ENCODE data around the gene DIMT1. TPM values are rescaled to one million over a fixed set of nuclear protein-coding genes. Genes with fewer than 3 reads are reported as not detected.
A peak's percentile ranks its signal among the peaks of the same experiment; 100 is the strongest.

DIMT1 gene
- total and polyA plus RNA-seq, 4 experiments from 2014 or later: 27.9 to 53.5 (median 40.3) TPM

GRCh38 chr5:62421414-62421813 is 17.7 kb upstream of the DIMT1 start:
- no peak for DNase-seq
- CTCF ChIA-PET (ENCODE audit: partially characterized antibody): no interaction called here
- Histone ChIP-seq H3K27ac (ENCODE audit: low read depth, low read length) (no peak overlapping the region), H3K36me3 (ENCODE audit: insufficient read depth, low read length) (no peaks in the 10 kb centered on the region), H3K27me3 (ENCODE audit: insufficient read depth, low read length) (no peaks in the 10 kb centered on the region), H3K9me3 (ENCODE audit: control insufficient read depth in 1 of 2, low read length in 2 of 2) (no peaks in the 10 kb centered on the region), H3K4me1 (ENCODE audit: insufficient read depth, low read length) (no peaks in the 10 kb centered on the region), H3K4me3 (ENCODE audit: low read length in 2 of 2) (no peak overlapping the region)
- H3K9me3 Mint-ChIP-seq: no peaks in the 10 kb centered on the region
- H3K4me1 Mint-ChIP-seq: peaks cover 0 to 23% (median 22%) of the 10 kb centered on the region in 4 donors
- H3K27ac Mint-ChIP-seq: no peak overlapping the region
- no peaks in the 10 kb centered on the region for H3K27me3 Mint-ChIP-seq
- POLR2A ChIA-PET (ENCODE audit: partially characterized antibody): interaction anchor here (0.8 kb wide), 1 partner anchor 9 kb away, joined by 3 read pairs; no protein-coding TSS in a partner anchor
- no peak overlapping the region for H3K4me3 Mint-ChIP-seq
- H3K36me3 Mint-ChIP-seq: peaks cover 9 to 14% of the 10 kb centered on the region in 2 donors
- intact Hi-C loops (cut with micrococcal nuclease): no loop called here

GRCh38 chr5:62419609-62420008 is 15.9 kb upstream of the DIMT1 start:
- intact Hi-C loops (cut with micrococcal nuclease): no loop called here

GRCh38 chr5:62418462-62419076 is 14.9 kb upstream of the DIMT1 start:
- ChIA-PET CTCF (ENCODE audit: partially characterized antibody) (interaction anchor here (1.4 kb wide), 1 partner anchor 24 kb away, joined by 4 read pairs; no protein-coding TSS in a partner anchor), POLR2A (ENCODE audit: partially characterized antibody) (no interaction called here)
- intact Hi-C loops (cut with micrococcal nuclease): no loop called here
- Histone ChIP-seq H3K36me3 (ENCODE audit: insufficient read depth, low read length) (no peaks in the 10 kb centered on the region), H3K4me1 (ENCODE audit: insufficient read depth, low read length) (peaks cover 7% of the 10 kb centered on the region), H3K27ac (ENCODE audit: low read depth, low read length) (no peak overlapping the region), H3K27me3 (ENCODE audit: insufficient read depth, low read length) (no peaks in the 10 kb centered on the region), H3K4me3 (ENCODE audit: low read length in 2 of 2) (no peak overlapping the region), H3K9me3 (ENCODE audit: control insufficient read depth in 1 of 2, low read length in 2 of 2) (no peaks in the 10 kb centered on the region)
- no peaks in the 10 kb centered on the region for H3K27me3 Mint-ChIP-seq
- H3K9me3 Mint-ChIP-seq: no peaks in the 10 kb centered on the region
- H3K4me1 Mint-ChIP-seq: peaks cover 9 to 31% (median 25%) of the 10 kb centered on the region in 4 donors
- H3K27ac Mint-ChIP-seq: no peak overlapping the region
- DNase-seq: no peak
- no peak overlapping the region for H3K4me3 Mint-ChIP-seq
- peaks cover 5 to 15% of the 10 kb centered on the region in 2 donors for H3K36me3 Mint-ChIP-seq

More at GRCh38 chr5:62419609-62420008, 15.9 kb upstream of the DIMT1 start:
- CTCF ChIA-PET (ENCODE audit: partially characterized antibody): interaction anchor here (0.6 to 1.4 kb wide), 3 partner anchors 16 to 238 kb away, joined by 3 to 5 read pairs (median 4); partner anchors contain the start of gene DIMT1
- DNase-seq: no peak
- H3K4me3 Mint-ChIP-seq: no peak overlapping the region
- H3K27ac Mint-ChIP-seq: peak overlapping the region in 1 of 7 donors; percentile 24
- H3K4me1 Mint-ChIP-seq: peaks cover 1 to 22% (median 22%) of the 10 kb centered on the region in 4 donors
- no peak overlapping the region for H3K27ac ChIP-seq (ENCODE audit: low read depth, low read length)
- no peaks in the 10 kb centered on the region for H3K27me3 ChIP-seq (ENCODE audit: insufficient read depth, low read length)
- H3K4me3 ChIP-seq (ENCODE audit: low read length in 2 of 2): no peak overlapping the region
- H3K4me1 ChIP-seq (ENCODE audit: insufficient read depth, low read length): no peaks in the 10 kb centered on the region
- no peaks in the 10 kb centered on the region for H3K9me3 ChIP-seq (ENCODE audit: control insufficient read depth in 1 of 2, low read length in 2 of 2)
- peaks cover 9 to 14% of the 10 kb centered on the region in 2 donors for H3K36me3 Mint-ChIP-seq
- POLR2A ChIA-PET (ENCODE audit: partially characterized antibody): interaction anchor here (0.6 kb wide), 1 partner anchor 1467 kb away, joined by 4 read pairs; no protein-coding TSS in a partner anchor
- no peaks in the 10 kb centered on the region for H3K9me3 Mint-ChIP-seq
- H3K36me3 ChIP-seq (ENCODE audit: insufficient read depth, low read length): no peaks in the 10 kb centered on the region
- H3K27me3 Mint-ChIP-seq: no peaks in the 10 kb centered on the region

GRCh38 chr5:62413711-62414110 is 10.0 kb upstream of the DIMT1 start:
- POLR2A ChIA-PET (ENCODE audit: partially characterized antibody): interaction anchor here (2.3 to 4.0 kb wide), 2 partner anchors 11 to 105 kb away, joined by 9 to 88 read pairs; partner anchors contain the start of gene DIMT1
- Histone ChIP-seq H3K4me3 (ENCODE audit: low read length in 2 of 2) (peak overlapping the region in 1 of 2 donors; percentile 87), H3K27ac (ENCODE audit: low read depth, low read length) (no peak overlapping the region)

GRCh38 chr5:62412549-62413329 is 9.0 kb upstream of the DIMT1 start, which contains the start of gene IPO11:
IPO11 (plus strand) TSS chr5:62412763; CDS start chr5:62437280, 24,517 bp downstream.
- Histone ChIP-seq H3K27me3 (ENCODE audit: insufficient read depth, low read length) (no peaks in the 10 kb centered on the region), H3K36me3 (ENCODE audit: insufficient read depth, low read length) (no peaks in the 10 kb centered on the region), H3K27ac (ENCODE audit: low read depth, low read length) (peak within 1 kb of the TSS; percentile 68), H3K4me1 (ENCODE audit: insufficient read depth, low read length) (peaks cover 17% of the 10 kb centered on the region), H3K4me3 (ENCODE audit: low read length in 2 of 2) (peak within 1 kb of the TSS; percentile 82 to 87), H3K9me3 (ENCODE audit: control insufficient read depth in 1 of 2, low read length in 2 of 2) (no peaks in the 10 kb centered on the region)
- Mint-ChIP-seq H3K36me3 (peaks cover 0 to 16% of the 10 kb centered on the region in 2 donors), H3K27ac (peak within 1 kb of the TSS; percentile 88 to 98 (median 95)), H3K4me3 (peak within 1 kb of the TSS; percentile 82 to 97 (median 93)), H3K9me3 (no peaks in the 10 kb centered on the region), H3K4me1 (peaks cover 19 to 31% (median 23%) of the 10 kb centered on the region in 4 donors), H3K27me3 (no peaks in the 10 kb centered on the region)
- CTCF ChIA-PET (ENCODE audit: partially characterized antibody): interaction anchor here (0.7 to 4.5 kb wide), 4 partner anchors 10 to 188 kb away, joined by 3 to 31 read pairs (median 6); partner anchors contain the start of gene DIMT1
- POLR2A ChIA-PET (ENCODE audit: partially characterized antibody): interaction anchor here (0.6 to 4.0 kb wide), 11 partner anchors 9 to 1081 kb away, joined by 3 to 88 read pairs (median 3); partner anchors contain the start of genes DIMT1, KIF2A and ZSWIM6
- intact Hi-C loops (cut with micrococcal nuclease): loop anchor here (1.0 to 5.0 kb wide), 4 partner anchors 9 to 1080 kb away; partner anchors contain the start of genes DIMT1, KIF2A, LRRC70 and ZSWIM6
- DNase-seq: peak; percentile 98 to 99 (median 98)

More at GRCh38 chr5:62413711-62414110, 10.0 kb upstream of the DIMT1 start:
- intact Hi-C loops (cut with micrococcal nuclease): loop anchor here (5.0 kb wide), 2 partner anchors 164 to 1081 kb away; partner anchors contain the start of genes LRRC70 and ZSWIM6
- H3K36me3 ChIP-seq (ENCODE audit: insufficient read depth, low read length): no peaks in the 10 kb centered on the region
- Mint-ChIP-seq H3K4me1 (peaks cover 19 to 32% (median 23%) of the 10 kb centered on the region in 4 donors), H3K9me3 (no peaks in the 10 kb centered on the region), H3K27ac (peak overlapping the region; percentile 88 to 98 (median 95)), H3K27me3 (no peaks in the 10 kb centered on the region), H3K4me3 (peak overlapping the region; percentile 82 to 97 (median 93)), H3K36me3 (peaks cover 0 to 18% of the 10 kb centered on the region in 2 donors)
- H3K4me1 ChIP-seq (ENCODE audit: insufficient read depth, low read length): peaks cover 17% of the 10 kb centered on the region
- CTCF ChIA-PET (ENCODE audit: partially characterized antibody): interaction anchor here (1.9 to 4.5 kb wide), 2 partner anchors 11 to 189 kb away, joined by 4 to 31 read pairs; partner anchors contain the start of gene DIMT1
- H3K9me3 ChIP-seq (ENCODE audit: control insufficient read depth in 1 of 2, low read length in 2 of 2): no peaks in the 10 kb centered on the region
- DNase-seq: no peak
- no peaks in the 10 kb centered on the region for H3K27me3 ChIP-seq (ENCODE audit: insufficient read depth, low read length)

GRCh38 chr5:62395210-62395950 is 8.3 kb downstream of the DIMT1 start:
- peaks cover 8 to 22% (median 11%) of the 10 kb centered on the region in 4 donors for H3K4me1 Mint-ChIP-seq
- POLR2A ChIA-PET (ENCODE audit: partially characterized antibody): interaction anchor here (1.0 to 3.2 kb wide), 3 partner anchors 8 to 17 kb away, joined by 3 to 12 read pairs (median 4); partner anchors contain the start of genes DIMT1 and IPO11

More at GRCh38 chr5:62395210-62395950, 8.3 kb downstream of the DIMT1 start:
- Histone ChIP-seq H3K27me3 (ENCODE audit: insufficient read depth, low read length) (no peaks in the 10 kb centered on the region), H3K36me3 (ENCODE audit: insufficient read depth, low read length) (peaks cover 28% of the 10 kb centered on the region), H3K4me1 (ENCODE audit: insufficient read depth, low read length) (peaks cover 14% of the 10 kb centered on the region), H3K4me3 (ENCODE audit: low read length in 2 of 2) (no peak overlapping the region), H3K27ac (ENCODE audit: low read depth, low read length) (no peak overlapping the region), H3K9me3 (ENCODE audit: control insufficient read depth in 1 of 2, low read length in 2 of 2) (no peaks in the 10 kb centered on the region)
- Mint-ChIP-seq H3K27ac (peak overlapping the region in 2 of 7 donors; percentile 64 to 71), H3K9me3 (peaks cover 0 to 1% (median 0%) of the 10 kb centered on the region in 8 donors), H3K27me3 (no peaks in the 10 kb centered on the region), H3K36me3 (peaks cover 41 to 64% of the 10 kb centered on the region in 2 donors), H3K4me3 (no peak overlapping the region)
- intact Hi-C loops (cut with micrococcal nuclease): no loop called here
- DNase-seq: no peak
- CTCF ChIA-PET (ENCODE audit: partially characterized antibody): interaction anchor here (1.8 to 2.2 kb wide), 3 partner anchors 8 to 171 kb away, joined by 4 to 10 read pairs (median 7); partner anchors contain the start of gene DIMT1

Data from CD4-positive, alpha-beta memory T cell (primary cell).